HUDEP-2 (cell line): ENCODE measurements around the gene SIM2.

Experiments
- DNase-seq, 76 experiments: peaks; one replicate each; lab custom pipeline; 2025; ENCODE audit not compliant: unreplicated experiment in 76 of 76; lab: John Stamatoyannopoulos, UW

The SIM2 gene

DNA sequence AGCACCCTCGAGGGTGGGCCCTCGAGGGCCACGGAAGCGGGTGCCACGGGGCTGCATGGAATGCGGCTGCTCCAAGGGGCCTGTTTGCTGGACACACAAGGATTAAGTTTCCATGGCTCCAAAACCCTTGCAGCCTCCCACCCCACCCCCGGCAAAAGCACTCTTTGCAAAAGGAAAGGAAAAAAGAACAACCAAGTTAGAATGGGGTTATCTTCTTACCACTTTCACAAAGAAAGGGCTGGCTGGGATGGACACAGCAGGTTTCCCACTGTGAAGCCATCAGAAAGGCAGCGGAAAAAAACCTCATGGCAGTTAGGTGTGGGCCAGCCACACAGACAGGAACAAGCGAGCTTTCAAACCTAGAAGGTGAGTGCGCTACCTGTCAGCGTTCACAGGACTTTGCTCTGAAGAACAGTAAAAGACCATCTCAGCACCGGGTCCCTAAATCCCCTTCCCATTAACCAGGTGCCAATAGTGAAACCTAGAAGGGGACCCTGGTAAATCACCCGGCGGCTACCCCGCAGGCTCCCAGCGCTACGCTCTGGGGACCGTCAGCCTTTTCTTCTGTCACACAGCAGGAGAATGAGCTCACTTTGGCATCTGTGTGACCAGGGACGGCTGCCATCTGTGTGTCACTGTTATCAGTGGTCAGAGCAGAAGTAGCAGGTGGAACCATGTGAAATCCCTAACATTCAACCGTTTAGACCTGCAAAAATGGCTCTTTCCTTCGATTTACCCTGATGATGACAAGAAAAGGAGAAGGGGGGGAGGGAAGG, 93.0 kb downstream of the SIM2 start:
- DNase-seq: peak in 1 of 76 experiments; percentile 11

DNA sequence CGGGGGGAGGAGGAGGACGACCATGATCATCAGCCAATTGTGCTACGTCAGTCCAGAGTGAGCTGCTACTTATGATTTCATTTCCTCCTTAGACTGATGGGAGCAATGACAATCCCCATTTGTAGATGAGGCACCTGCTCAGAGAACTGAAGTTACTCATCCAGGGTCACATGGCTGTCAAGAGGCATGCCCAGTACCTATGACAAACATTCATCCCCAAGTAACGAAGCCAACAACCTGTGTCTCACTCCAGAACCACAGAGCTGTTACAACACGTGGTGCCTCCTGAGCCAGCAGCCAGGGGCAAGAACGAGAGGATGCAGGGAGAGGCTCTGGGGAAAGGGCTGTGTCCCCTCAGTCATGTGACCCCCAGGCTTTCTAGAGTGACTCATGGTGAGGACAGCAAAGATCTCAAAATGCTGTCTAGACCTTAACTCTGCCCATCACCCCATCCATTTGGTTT, 93.6 kb downstream of the SIM2 start:
- DNase-seq: no peak

DNA sequence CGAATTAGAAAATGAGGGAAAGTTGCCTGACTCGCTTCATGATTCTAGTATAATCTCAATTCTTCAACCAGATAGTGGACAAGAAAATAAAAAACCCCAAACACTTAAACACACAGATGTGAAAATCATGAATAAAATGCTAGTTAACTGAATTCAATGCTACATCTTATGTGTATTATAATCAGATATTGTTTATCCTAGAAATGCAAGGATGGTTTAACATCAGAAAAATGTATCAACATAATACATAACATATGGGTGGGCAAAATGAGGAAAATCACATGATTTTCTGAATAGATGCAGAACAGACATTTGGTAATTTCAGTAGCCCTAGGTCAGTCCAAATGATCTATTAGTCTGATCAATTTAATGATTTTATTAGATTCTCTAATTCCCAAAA, 97.2 kb downstream of the SIM2 start:
- no peak for DNase-seq

DNA sequence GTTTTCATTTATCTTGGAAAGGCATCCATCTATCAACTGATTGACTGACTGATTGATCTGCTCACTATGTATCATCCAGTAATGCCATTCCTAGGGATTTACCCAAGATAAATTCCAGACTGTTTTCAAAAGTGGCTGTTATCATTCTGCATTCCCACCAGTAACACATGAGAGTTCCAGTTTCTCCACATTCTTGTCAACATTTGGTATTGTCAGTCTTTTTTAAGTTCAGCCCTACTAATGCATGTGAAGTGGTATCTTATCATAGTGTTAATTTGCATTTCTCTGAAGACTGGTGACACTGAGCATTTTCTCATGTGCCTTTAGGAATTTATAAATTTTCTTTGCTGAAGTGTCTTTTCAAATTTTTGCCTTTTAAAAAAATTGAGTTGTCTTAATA, 99.6 kb downstream of the SIM2 start:
- DNase-seq: no peak
